SHP77 (cell line): ENCODE results near the gene CMTM8.
"Not testable (repeated sequence)": the region's sequence is repeated elsewhere in the genome, so short reads cannot be mapped to it uniquely, and the experiment has no call there.

Experiments
- DNase-seq, 2 experiments: peaks; one replicate each; lab custom pipeline; 2025; lab: John Stamatoyannopoulos, UW

Gene CMTM8, protein sequence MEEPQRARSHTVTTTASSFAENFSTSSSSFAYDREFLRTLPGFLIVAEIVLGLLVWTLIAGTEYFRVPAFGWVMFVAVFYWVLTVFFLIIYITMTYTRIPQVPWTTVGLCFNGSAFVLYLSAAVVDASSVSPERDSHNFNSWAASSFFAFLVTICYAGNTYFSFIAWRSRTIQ

DNA sequence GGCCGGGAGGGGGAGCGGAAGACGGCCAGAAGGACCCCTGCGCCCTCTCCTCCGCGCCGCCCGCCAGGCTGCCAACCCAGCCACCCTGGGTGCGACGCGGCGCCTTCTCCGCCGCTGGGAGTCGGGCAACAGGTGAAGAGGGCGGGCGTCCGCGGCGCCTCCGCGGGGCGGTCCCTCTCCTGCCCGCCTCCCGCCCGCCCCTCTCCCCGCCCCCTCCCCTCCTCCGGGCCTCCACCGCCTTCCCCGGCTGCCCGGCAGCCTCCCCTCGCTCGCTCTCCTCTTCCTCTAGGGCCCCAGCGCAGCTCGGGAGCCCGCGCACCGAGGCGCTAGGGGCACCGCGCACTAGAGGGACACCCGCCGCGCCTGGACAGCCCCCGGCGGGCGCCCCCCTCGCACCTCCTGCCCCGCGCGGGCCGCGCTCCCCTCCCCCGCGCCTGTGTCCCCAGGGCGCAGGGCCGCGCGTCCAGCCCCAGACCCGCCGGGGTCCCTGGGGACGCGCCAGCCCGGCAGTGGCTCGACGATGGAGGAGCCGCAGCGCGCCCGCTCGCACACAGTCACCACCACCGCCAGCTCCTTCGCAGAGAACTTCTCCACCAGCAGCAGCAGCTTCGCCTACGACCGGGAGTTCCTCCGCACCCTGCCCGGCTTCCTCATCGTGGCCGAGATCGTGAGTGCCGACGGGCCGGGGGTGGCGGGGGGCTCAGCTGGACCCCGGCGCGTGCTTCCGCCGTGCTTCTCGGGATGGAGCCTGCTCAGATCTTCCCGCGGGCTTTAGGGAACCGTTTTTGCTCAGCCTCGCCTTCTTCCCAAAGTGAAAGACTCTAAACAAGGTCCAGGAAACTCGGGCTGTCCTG lies at the start of gene CMTM8:
Gene CMTM8, plus strand, starts transcription at position 228 of the 854 bp plus-strand sequence. Its CDS starts 293 bp downstream, at position 521.
- peak; percentile 49 to 66 for DNase-seq

- DNase-seq, result no peak
Observed at GRCh38 chr3:32189693-32190092, 48.8 kb upstream of the CMTM8 start.

DNA sequence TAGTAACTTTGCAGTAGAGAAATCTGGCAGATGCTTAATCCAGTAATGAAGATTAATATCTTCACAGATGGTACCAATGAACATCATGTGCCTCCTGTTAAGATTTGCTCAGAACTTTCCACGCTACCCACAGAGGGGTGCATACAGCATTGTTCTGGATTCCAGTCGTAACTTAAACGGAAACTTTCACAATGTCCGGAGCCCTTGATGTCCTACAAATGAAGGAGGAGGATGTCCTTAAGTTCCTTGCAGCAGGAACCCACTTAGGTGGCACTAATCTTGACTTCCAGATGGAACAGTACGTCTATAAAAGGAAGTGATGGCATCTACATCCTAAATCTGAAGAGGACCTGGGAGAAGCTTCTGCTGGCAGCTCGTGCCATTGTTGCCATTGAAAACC lies 47.9 kb upstream of the CMTM8 start:
- not testable (repeated sequence) for DNase-seq

DNA sequence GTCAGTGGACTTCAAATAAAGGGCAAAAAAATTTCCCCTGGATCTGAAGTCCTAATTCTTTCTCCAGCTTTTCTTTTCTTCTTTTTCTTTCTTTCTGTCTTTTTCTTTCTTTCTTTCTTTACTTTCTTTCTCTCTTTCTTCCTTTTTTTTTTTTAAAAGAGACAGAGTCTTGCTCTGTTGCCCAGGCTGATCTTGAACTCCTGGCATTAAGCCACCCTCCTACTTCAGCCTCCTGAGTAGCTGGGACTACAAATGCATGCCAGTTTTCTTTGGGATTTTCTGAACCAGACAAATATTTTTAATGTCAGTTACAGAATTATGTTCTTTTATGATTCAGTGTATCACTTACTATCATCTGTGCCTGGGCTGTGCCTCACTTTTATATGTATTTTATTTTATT lies 45.4 kb upstream of the CMTM8 start:
- no peak for DNase-seq

GRCh38 chr3:32194653-32195052 lies 43.8 kb upstream of the CMTM8 start:
- peak in 1 of 2 experiments; percentile 23 for DNase-seq

- peak; percentile 20 to 33 for DNase-seq
Observed at GRCh38 chr3:32195995-32196540, 42.4 kb upstream of the CMTM8 start.

- no peak for DNase-seq
Observed at GRCh38 chr3:32197991-32198390, 40.5 kb upstream of the CMTM8 start.

DNA sequence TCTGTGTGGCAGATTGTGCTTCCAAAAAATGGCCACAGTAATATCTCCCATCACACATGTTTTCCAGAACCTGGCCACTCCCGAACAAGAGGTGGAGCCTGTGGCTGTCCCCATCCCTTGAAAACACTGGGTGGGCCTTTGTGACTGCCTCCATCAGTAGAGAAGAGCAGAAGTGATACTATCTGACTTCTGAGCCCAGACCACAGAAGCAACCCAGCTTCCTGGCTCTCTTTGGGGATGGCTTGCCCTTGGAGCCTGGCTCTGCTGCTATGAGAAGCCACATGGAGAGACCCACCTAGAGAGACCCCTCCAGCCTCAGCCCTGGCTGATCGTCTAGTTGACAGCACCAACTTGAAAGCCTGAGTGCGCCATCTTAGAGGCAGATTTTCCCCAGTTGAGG lies 39.8 kb upstream of the CMTM8 start:
- no peak for DNase-seq

DNA sequence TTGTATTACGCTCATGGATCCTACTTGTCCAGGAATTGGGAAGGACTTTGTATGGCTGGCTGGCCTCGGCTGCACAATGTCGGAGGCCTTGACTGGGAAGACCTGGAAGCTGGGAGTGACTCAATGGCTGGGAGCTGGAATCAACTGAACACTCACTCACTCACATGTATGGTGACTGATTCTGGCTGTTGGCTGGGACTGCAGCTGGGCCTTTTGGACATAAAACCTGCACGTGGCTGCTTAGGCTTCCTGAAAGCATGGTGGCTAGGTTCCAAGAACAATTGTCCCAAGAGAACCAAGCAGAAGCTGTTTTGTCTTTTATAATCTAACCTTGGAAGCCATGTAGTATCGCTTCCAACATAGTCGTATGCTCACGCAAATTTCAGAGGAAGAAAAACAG lies 38.0 kb upstream of the CMTM8 start:
- peak in 1 of 2 experiments; percentile 25 for DNase-seq

GRCh38 chr3:32200992-32201758 lies 37.3 kb upstream of the CMTM8 start:
- no peak for DNase-seq

DNA sequence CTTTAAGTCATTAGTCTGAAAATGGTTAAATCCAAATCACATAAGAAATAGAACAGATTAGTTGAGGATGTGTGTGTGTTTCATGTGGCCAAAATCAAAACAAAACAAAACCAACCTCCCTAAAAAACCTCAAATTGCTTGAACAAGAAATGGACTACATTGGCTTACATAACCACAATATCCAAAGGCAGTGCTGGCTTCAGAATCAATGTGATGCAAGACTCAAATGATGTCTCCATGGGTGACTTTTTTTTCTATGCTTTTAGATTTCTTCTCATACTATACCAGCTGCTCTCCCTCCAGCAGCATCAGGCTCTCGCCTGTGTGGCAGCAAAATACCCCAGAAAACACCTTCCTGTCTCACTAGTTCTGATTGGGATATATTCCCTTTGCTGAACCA lies 36.0 kb upstream of the CMTM8 start:
- no peak for DNase-seq

DNA sequence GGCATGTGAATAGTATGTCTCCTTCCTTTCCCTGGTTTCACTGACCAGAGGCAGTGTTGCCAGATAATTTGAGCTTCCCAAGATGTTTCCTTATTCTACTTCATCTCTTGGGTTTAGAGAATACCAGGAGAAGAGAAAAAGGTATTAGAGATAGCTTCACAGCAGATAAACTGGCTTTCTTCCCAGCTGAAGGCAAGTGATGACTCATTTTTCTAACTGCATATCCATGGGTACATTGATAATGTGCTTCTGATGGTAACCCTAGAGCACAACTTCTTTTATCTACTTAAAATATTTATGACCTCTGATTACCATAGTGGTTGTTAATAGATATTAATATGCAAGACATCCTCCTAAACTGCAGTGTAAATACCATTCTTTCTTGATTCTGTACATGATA lies 34.6 kb upstream of the CMTM8 start:
- DNase-seq, result no peak

DNA sequence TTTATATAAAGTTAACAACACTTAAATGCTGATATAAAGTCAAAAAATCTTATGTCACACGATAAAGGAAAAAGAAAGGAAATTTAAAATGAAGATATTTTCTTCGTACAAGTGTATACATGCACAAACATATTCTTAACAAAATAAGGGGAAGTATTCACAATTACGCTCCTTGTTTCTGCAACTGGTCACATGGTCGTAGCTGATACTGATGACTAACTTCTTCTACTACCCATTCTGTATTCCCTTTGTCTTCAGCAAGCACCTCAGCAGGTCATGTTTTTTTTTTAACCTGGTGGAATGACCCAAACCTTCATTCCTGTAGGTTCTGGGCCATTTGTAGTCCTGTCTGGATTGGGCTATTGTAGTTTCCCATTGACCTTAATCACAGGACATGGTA lies 30.0 kb upstream of the CMTM8 start:
- DNase-seq, result no peak

GRCh38 chr3:32215185-32215584 lies 23.3 kb upstream of the CMTM8 start:
- no peak for DNase-seq

GRCh38 chr3:32216172-32216783 lies 22.2 kb upstream of the CMTM8 start:
- no peak for DNase-seq

DNA sequence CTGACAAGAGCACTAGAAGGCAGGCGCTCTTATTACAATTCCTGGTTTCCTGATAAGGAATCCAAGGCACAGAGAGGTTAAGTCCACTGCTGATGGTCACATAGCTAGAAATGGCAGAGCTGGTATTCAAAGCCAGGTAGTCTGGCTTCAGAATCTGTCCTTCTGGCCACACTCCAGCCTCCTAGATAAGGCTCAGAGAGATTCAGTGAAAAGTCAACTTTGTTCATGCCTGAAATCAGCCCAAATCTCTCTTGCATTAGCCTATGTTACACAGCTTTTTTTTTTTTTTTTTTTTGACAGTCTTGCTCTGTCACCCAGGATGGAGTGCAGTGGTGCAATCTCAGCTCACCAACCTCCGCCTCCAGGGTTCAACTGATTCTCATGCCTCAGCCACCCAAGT lies 21.1 kb upstream of the CMTM8 start:
- DNase-seq, result no peak

DNA sequence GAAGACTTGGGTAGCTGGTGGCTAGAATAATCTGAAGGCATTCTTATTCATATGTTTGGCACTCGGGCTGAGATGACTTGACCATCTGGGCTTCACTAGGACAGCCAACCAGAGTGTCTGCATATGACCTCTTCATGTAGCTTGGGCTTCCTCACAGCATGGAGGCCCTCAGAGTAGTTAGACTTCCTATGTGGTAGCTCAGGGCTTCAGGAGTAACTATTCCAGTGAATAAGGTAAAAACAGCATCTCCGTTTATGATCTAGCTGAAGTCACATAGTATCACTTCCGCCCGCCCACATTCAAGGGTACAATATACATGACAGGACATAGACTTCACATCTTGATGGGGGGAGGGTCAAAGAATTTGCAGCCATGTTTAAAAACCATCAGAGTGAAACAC lies 18.9 kb upstream of the CMTM8 start:
- no peak for DNase-seq

DNA sequence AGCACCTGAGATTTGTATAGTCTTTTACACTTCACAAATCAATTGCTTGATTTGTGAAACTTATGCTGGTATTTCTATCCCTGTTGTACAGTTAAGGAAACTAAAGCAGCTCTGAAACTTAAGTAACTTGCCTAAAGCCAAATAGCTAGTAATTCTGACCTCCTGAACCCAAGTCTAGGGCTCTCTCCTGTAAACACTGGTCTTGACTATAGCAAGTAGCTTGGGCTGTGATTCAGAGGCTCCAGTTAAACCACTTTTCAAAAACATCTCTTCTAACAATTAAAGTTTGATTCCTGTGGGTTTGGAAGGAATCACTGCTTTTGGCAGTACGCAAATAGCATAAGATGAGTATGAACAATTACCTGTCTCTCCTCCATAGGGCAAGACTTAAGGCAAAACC lies 18.5 kb upstream of the CMTM8 start:
- no peak for DNase-seq

DNA sequence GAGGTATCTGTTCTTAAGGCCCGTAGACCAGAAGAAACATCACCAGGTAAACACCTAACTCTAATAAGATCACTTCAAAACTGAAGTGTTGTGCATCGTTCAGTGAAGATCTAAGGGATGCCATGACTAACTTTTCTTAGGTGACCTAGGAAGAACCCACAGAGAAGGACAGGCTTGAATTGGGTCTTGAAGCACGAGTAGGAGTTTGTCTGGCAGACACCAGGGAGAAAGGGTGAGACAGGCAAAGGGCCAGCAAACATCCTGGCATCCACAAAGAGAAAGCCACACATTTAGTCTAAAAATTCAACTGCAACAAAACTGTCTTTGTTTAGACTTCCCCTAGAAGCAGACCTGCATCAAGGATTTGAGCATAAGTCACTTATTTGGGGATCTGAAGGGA lies 15.5 kb upstream of the CMTM8 start:
- DNase-seq, result no peak

GRCh38 chr3:32224016-32224516 lies 14.4 kb upstream of the CMTM8 start:
- no peak for DNase-seq

DNA sequence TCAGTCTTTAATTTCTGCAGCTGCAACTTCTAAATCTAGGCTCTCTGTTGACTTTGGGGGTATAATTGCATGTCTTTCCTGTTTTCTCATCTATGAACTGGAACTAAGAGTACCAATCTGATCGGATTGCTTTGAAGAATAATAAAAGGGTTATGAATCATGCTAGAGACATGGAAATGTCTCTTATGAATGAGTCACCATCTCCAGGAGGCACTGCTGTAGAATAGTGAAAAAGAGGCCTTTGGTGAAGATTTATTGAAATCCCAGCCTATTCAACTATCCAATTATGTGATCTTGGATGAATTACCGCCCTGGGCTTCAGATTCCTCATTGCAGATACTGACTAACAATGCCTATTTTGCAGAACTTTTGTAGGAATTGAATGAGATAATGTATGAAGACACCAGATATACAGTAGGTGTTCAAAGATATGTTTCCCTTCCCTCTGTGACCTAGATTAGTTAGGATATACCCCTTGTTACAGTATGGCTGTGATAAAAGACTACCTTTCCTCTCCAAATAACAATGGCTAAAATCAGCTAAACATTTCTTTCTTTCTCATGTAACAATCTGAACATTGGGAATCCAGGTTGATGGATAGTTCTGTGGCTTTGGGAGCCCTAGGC lies 11.5 kb upstream of the CMTM8 start:
- DNase-seq, result no peak
